HG03060 (cell line): ENCODE results near the gene ATP11A.
"Not testable (repeated sequence)": the region's sequence is repeated elsewhere in the genome, so short reads cannot be mapped to it uniquely, and the experiment has no call there.

Experiments
- ATAC-seq: cut with Tn5 transposase; IDR thresholded peaks from one replicate; pipeline ENCODE4 v1.9.1; 2021; ENCODE audit warnings: low read depth, moderate number of reproducible peaks; ENCODE audit not compliant: unreplicated experiment

Gene ATP11A

DNA sequence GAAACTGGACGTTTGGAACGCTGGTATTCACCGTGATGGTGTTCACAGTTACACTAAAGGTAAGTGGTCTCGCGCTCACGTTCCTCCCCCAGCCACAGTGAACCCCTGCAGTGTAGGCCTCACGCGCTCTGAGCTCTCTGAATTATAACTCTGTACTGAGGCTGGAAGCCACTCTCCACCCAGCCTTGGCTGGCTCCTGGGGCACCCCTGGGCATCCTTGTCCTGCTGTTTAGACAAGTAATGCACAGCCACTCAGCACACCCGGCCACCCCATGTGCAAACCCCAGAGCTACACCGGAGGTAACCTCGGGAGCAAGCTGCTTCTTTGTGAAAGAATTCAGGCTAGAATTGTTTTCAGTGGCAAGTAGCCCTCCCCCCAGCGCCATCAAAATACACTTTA, 181.9 kb downstream of the ATP11A start:
- ATAC-seq, result no peak

DNA sequence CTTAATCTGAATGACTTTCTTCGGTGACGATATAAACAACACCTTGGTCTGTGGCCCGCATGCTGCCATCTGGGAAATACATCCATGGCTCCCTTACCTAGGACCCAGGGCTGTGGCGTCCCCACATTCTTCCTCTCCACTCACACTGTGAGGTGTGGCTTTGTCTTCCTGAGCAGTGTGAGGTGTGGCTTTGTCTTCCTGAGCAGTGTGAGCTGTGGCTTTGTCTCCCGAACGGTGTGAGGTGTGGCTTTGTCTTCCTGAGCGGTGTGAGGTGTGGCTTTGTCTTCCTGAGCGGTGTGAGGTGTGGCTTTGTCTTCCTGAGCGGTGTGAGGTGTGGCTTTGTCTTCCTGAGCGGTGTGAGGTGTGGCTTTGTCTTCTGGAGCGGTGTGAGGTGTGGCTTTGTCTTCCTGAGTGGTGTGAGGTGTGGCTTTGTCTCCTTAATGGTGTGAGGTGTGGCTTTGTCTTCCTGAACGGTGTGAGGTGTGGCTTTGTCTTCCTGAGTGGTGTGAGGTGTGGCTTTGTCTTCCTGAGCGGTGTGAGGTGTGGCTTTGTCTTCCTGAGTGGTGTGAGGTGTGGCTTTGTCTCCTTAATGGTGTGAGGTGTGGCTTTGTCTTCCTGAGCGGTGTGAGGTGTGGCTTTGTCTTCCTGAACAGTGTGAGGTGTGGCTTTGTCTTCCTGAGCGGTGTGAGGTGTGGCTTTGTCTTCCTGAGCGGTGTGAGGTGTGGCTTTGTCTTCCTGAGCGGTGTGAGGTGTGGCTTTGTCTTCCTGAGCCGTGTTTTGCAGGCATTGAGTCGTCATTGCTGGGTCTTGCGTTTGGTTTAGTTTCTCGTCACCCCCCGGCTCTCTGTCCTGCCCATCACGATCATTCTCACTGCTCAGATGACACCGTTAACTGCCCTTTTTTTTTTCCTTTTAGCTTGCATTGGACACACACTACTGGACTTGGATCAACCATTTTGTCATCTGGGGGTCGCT, 183.1 kb downstream of the ATP11A start:
- ATAC-seq, result not testable (repeated sequence)

DNA sequence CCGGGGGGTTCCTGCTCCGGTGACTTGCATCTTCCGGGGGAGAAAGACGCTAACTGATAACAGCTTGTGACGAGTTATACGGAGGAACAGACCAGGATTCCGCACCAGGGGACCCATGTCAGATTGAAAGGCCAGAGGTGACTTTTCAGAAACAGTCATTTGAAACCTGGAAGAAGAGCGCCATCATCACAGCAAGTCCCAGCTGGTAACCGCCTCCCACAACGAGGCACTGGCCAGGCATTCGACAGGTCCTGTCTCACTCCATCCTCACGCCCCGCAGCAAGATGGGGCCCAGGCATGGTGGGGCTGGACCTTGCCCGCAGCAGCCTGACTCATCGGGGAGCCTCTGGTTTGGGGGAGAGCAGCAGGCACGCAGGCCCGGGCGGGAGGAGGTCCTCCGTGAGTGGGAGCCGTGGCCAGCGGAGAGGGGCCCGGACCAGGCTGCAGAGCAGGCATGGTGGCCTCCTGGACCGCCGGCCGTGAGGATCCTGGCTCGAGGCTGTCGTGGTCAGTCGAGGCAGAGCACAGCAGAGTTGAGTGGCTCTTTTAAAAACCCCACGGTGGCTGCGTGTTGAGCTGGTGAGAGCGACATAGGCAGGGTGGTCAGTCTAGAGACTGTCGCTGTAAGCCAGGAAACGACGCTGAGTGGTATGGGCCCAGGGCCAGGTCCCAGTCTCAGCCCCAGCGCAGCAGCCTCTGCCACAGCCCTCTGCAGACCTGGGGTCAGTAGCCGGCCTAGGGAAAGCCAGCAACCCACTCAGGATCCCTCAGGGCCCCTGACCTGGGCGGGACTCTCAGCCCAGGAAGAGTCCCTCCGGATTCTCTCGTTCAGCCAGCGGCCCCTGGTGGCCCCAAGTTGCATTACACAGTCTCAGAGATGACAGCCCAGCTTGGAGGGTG, 184.3 kb downstream of the ATP11A start:
- ATAC-seq, result peak; percentile 68

DNA sequence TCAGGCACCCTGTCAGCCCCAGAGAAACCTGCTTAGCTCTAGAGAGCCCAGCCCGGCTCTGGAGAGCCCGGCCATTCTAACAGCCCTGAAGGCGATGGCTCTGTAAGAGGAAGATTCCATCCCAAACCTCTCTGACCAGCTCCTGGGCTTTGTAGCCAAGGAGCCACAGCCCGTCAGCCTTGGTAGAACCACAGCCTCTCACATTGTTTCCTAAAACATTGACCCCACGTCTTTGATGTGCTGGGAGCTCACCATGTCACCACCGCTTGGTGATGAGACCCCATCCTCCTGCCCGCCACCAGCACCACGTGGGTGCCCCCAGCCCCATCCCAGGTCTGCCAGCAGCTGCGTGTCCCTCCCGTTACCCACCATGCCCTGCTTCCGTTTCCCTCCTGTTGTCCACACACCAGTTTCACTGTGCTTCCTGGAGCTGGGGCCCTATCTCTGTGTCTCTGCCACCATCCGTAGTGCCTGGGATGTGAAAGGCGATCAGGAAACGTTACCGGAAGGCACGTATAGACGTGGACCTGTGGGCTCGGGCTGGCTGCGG, 185.0 kb downstream of the ATP11A start:
- no peak for ATAC-seq

DNA sequence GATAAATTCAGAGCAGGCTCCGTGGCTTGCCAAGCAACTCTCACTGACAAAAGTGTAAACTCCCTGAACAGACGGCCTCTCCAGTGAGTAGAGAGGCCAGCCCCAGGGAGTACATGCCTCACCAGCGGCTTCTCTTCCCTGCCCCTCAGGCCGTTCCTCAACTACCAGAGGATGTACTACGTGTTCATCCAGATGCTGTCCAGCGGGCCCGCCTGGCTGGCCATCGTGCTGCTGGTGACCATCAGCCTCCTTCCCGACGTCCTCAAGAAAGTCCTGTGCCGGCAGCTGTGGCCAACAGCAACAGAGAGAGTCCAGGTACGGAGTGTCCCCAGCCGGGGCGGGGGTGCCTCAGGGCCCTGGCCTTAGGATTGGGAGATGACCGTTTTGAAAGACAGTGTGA, 185.8 kb downstream of the ATP11A start:
- no peak for ATAC-seq

DNA sequence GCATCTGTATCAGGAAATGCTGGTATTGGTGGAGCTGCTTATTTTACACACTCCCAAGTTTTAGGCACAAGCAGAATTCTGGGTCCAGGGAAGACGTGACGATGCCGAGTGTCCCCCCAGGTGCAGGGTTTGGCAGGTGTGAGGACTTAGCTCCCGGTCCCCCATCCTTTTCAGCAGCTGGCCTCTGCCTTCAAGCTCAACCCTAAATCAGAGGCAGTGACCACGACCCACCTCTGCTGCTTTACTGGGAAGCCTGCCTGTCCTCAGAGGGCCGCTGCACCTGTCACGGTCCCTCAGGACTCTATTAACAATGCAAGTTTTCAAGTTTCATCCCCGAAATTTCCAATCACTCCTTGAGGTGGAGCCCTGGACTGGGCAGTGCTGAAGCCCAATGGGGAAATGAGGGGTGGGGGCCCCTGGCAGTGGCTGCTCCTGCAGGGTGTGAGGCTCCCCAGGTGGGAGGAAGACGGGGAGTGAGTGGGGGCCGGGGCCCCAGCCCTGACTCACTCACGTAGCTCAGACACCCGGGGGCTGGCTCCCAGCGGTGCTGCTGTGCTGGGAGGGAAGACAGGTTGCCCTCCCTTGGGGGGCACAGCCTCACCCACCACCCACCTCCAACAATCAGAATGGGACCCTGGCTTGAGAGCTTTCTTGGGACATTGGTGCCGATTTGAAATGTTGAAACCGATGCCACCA, 186.6 kb downstream of the ATP11A start:
- no peak for ATAC-seq

DNA sequence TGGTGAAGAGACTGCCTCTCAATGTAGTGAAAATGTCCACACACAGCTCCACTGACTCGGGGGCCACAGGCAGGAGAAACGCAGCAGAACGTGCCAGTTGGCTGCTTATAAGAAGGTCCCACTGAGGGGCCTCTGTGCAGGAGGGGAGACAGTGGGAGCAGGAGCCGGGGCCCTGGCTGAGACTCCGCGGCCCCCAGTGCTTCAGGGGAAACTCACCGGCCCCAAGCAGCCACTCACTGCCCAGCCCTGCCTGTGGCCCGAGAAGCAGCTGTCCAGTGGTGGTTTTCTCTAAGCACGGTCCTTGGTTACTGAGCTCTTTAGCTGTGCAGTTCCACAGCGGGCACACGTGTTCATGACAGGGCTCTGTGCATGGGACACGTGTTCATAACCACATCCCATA, 187.2 kb downstream of the ATP11A start:
- no peak for ATAC-seq

DNA sequence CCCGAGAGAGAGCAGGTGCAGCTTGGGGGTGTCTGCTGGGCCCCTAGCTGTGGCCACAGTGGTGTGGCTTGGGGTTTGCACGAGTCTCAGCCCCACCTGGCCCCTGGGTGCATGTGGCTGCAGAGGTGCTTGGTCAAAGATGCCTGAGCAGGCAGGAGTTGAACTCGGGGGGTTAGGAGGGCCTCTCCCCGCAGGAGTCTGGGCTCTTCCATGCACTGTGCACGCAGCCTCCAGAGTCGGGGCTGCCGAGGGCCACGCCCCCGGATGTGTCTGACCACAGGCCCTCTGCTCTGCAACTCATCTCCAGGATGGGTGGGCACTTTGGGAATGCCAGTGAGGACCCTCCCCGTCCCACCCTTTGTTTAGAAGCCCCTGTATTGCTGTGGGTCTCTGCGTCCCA, 187.7 kb downstream of the ATP11A start:
- ATAC-seq, result no peak

DNA sequence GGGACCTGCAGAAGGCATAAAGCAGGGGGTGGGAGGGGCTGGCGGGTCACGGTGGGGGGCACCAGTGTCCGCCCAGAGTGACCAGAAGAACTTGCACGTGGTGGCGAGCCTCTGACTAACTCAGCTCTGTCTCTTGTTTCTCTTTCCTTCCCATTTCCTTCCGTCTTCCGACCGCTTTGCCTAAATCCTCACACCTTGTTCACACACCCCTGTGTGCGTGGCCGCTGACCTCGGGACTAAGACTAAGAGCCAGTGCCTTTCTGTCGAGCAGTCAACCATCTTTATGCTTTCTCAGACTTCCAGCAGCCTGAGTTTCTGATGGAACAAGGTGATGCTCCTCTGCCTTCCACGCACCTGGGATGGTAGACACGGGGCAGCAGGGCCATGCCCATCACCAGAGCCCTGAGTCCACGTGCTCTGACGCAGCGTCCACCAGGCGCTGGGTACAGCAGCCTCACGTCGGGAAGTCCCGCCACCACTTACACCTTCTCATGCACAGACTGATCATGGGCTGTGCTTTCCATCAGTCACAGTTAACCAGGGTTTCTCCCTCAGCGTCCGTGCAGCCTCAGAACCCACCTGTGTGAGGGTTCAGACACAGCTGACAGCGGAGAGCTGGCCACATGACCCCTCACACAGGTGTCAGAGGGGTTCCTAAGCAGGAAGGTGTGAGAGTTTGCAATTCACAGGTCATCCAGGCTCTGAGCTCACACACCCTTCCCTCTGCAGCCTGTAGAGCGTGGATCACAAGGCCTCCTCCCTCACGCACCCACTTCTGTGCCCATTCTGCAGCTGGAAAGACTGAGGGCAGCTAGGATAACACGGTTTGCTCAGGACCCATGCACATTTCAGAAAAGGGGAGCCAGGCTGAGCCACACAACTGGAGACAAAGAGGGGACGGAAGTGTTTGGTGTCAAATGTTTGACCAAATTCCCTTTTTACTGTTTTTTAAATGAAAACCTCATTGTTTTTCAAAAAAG, 188.4 kb downstream of the ATP11A start:
- ATAC-seq, result no peak

DNA sequence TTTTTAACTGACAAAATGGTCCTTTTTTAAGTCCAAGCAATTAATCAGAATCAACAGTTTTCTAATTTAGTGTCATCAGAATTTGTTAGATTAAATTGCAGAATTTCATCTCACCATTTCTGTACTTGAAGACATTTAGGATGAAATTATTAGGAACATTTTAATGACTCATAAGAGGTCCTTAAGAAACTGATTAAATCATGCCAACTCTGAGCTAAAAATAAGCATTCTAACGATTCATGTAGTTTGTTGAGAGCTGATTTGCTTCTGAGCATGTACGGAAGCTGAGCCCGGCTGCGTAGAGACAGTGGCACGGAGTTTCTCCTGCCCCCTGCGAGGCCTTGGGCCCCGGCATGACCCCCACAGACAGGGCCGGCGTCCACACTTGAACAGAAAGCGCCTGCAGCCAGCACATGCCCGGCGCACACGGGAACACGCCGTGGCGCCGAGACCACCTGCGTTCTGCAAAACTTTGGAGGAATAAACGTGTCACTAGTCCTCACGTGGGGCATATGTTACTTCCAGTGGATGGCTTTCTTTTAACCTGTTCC, 189.5 kb downstream of the ATP11A start:
- ATAC-seq, result no peak

DNA sequence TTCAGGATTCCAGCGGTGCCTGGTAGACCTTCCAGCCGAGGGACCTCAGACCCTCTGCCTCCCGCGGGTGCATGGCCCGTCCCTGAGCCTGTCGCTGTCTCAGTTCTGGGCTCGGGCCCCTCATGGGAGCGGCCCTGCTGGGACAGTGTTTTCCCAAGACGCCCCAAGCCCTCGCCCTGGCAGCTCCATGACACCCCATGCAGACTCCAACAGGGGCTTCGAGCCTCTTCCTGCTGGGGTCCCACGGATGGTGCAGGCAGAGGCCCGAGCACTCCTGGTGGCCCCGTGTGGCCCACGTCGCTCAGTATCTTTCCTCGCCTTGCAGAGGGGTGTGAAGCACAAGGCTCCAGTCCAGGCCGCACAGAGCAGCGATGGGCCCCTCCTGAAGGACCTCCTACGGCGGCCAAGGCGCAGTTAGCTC, 190.4 kb downstream of the ATP11A start:
- ATAC-seq, result no peak

DNA sequence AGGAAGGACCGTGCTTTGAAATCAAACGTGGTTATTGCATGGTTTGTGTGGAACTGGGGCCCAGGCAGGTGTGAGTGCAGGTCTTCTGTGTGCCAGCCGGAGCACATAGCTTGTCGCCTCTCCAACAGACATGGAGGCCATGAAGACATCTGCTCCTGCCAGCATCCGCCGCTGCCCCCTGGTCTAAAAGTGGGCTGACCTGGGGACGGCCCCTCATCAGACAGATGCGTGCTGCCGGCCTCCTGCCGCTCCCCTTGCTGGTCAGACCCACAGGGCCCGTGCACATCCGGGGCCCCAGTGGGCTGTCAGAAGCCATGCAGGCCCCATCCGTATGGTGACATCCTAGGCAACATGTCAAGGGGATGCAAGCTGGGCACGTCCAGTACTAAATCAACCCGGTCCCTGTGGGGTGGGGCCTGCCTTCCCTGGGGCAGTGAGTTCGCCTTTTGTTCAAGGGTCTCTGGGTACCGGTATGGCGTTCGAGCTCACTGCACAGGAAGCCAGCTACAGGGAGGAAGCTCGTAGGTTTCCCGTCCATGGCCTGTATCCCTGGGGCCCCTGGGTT, 191.2 kb downstream of the ATP11A start:
- no peak for ATAC-seq

DNA sequence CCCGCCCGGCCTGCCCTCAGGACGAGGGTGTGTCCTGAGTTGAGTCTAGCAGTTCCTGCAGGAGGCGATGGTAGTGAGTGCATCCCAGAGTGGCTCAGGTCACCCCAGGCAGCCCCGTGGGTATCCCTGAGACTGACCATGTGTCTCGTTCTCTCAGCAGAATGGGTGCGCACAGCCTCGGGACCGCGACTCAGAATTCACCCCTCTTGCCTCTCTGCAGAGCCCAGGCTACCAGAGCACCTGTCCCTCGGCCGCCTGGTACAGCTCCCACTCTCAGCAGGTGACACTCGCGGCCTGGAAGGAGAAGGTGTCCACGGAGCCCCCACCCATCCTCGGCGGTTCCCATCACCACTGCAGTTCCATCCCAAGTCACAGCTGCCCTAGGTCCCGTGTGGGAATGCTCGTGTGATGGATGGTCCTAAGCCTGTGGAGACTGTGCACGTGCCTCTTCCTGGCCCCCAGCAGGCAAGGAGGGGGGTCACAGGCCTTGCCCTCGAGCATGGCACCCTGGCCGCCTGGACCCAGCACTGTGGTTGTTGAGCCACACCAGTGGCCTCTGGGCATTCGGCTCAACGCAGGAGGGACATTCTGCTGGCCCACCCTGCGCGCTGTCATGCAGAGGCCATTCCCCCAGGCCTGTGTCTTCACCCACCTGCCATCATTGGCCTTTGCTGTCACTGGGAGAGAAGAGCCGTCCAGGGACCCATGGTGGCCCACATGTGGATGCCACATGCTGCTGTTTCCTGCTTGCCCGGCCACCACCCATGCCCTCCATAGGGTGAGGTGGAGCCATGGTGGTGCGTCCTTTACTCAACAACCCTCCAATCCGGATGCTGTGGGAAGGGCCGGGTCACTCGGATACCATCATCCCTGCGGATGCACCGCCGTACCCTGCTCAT, 192.1 kb downstream of the ATP11A start:
- ATAC-seq, result no peak

DNA sequence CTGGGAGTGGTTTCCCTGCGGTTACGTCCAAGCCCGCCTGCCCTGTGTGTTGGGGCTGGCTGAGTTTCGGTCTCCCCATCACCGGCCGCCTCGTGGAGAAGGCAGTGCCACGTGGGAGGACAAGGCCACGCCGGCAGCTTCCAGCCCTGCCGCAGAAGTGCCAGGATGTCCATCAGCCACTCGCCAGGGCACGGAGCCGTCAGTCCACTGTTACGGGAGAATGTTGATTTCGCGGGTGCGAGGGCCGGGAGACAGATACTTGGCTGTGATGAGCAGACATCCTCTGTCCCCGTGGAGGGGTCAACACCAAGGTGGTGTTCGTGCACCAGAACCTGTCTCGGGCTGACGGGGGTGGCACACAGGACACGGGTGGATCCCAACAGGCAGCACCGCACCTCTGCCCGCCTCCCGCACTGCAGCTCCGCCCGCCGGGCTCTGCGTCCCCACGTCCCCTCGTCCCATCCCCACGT, 192.8 kb downstream of the ATP11A start:
- no peak for ATAC-seq

DNA sequence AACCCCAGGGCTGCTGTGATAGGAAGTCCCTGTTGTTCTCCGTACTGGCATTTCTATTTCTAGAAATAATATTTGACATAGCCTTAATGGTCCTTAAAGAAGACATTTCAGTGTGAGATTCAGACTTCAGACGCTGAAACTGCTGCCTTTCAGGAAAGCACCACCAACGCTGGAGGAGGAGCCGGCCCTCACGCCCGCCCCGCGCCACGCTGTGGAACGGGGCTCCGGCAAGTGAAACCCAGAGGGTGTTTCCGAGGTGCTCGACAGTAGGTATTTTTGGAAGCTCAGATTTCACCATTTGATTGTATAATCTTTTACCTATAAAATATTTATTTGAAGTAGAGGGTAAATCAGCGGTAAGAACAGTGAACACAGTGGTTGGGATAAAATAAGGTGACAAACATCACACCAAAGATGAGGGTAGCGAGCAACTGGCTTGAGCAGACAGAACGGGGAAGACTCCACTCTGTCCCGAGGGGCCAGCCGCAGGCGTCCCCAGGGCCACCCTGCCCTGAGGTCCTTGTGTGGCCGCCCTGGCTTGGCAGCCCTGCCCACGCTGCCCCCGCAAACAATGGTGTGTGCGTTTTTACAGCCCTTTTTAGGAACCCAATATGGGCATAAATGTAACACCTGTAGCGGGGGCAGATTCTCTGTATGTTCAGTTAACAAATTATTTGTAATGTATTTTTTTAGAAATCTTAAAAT, 193.6 kb downstream of the ATP11A start:
- ATAC-seq, result no peak

DNA sequence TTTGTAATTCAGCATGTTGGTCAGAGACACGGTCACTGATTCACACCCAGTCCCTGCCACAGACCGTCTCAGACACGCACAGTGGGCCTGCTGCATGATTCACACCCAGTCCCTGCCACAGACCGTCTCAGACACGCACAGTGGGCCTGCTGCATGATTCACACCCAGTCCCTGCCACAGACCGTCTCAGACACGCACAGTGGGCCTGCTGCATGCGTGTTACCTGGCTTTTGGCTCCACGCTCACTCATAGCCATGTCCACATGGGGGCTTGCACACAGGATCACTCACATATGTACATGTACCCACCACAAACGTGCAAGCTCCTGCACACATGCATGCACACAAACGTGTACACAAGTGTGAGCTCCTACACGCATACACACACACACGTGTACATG, 194.9 kb downstream of the ATP11A start:
- ATAC-seq, result not testable (repeated sequence)

DNA sequence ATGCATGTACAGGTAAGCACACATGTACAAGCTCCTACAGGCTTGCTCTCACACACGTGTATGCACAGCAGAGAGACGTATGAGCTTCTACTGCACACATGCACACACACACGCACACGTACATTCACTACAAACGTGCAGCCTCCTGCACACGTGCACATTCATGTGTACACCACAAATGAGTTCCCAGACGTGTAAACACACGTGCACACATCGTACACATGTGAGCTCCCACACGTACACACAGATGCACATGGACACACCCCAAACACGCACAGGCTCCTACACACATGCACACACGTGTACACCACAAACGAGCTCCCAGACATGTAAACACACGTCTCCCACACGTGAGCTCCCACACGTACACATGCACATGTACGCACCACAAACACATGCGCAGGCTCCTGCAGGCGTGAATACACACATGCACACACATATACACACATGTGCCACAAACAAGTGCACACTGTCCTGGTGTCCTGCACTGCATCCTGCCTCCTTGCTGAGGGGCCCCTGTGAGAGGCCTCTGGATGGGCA, 195.5 kb downstream of the ATP11A start:
- ATAC-seq, result no peak
